ENCODE data around the gene EEF2K. TPM values are rescaled to one million over a fixed set of nuclear protein-coding genes. Genes with fewer than 3 reads are reported as not detected.

Gene EEF2K
- total RNA-seq (2016; rRNA removed; fragmentation: Illumina TruSeq; extraction: Trizol) (14.3 and 23.8 TPM in 2 replicates), polyA plus RNA-seq (2011; rRNA removed) (20.0 and 22.0 TPM in 2 replicates), polyA minus RNA-seq (2011; rRNA and poly(A)+ RNA removed; ENCODE audit: low replicate concordance) (52.0 and 57.8 TPM in 2 replicates), Bru-seq, nascent RNA (percentile 68 among the genes with signal in this experiment), BruChase-seq, experiment 1, labeled RNA remaining after a 6-hour chase (percentile 74 among the genes with signal in this experiment), BruChase-seq, experiment 2, labeled RNA remaining after a 2-hour chase (percentile 73 among the genes with signal in this experiment)
- total RNA-seq (2016; cell fraction: cytosol; rRNA removed; fragmentation: Illumina TruSeq; extraction: Trizol; ENCODE audit: low read depth): 3.2 and 3.4 TPM in 2 replicates
- 12.5 and 22.8 TPM in 2 replicates for total RNA-seq (2016; cell fraction: insoluble cytoplasmic fraction; rRNA removed; fragmentation: Illumina TruSeq; extraction: Trizol)
- 8.3 and 8.6 TPM in 2 replicates for total RNA-seq (2016; cell fraction: membrane; rRNA removed; fragmentation: Illumina TruSeq; extraction: Trizol)
- 20.0 and 25.8 TPM in 2 replicates for total RNA-seq (2016; cell fraction: nucleus; rRNA removed; fragmentation: Illumina TruSeq; extraction: Trizol)
- 7.4 and 8.9 TPM in 2 replicates for polyA plus RNA-seq (2011; cell fraction: cytosol; rRNA removed)
- polyA plus RNA-seq (2011; cell fraction: nucleus; rRNA removed): 47.8 and 56.1 TPM in 2 replicates
- 11.0 and 12.1 TPM in 2 replicates for polyA plus RNA-seq (2012)
- polyA plus RNA-seq (2016; cell fraction: cytosol; fragmentation: Illumina TruSeq; extraction: Trizol; ENCODE audit: low read depth): 1.1 and 1.2 TPM in 2 replicates
- 8.7 and 10.9 TPM in 2 replicates for polyA plus RNA-seq (2016; cell fraction: insoluble cytoplasmic fraction; fragmentation: Illumina TruSeq; extraction: Trizol; ENCODE audit: low read depth)
- polyA plus RNA-seq (2016; cell fraction: membrane; fragmentation: Illumina TruSeq; extraction: Trizol; ENCODE audit: low read depth): 2.6 and 3.0 TPM in 2 replicates
- 33.2 and 35.2 TPM in 2 replicates for polyA plus RNA-seq (2016; cell fraction: nucleus; fragmentation: Illumina TruSeq; extraction: Trizol; ENCODE audit: insufficient read depth, low read depth)
- 14.7 and 15.5 TPM in 2 replicates for polyA minus RNA-seq (2011; cell fraction: cytosol; rRNA and poly(A)+ RNA removed)
- polyA minus RNA-seq (2011; cell fraction: nucleus; rRNA and poly(A)+ RNA removed): 23.9 and 25.6 TPM in 2 replicates
- long read RNA-seq, experiment 1, full-length matches to known transcripts: 2 of 4 reads
- long read RNA-seq, experiment 1, partial matches to known transcripts: 0 of 4 reads
- long read RNA-seq, experiment 1, other reads (novel, unspliced or antisense): 2 of 4 reads
- long read RNA-seq, experiment 2, full-length matches to known transcripts: 5 of 47 reads
- long read RNA-seq, experiment 2, partial matches to known transcripts: 2 of 47 reads
- long read RNA-seq, experiment 2, other reads (novel, unspliced or antisense): 40 of 47 reads

DNA sequence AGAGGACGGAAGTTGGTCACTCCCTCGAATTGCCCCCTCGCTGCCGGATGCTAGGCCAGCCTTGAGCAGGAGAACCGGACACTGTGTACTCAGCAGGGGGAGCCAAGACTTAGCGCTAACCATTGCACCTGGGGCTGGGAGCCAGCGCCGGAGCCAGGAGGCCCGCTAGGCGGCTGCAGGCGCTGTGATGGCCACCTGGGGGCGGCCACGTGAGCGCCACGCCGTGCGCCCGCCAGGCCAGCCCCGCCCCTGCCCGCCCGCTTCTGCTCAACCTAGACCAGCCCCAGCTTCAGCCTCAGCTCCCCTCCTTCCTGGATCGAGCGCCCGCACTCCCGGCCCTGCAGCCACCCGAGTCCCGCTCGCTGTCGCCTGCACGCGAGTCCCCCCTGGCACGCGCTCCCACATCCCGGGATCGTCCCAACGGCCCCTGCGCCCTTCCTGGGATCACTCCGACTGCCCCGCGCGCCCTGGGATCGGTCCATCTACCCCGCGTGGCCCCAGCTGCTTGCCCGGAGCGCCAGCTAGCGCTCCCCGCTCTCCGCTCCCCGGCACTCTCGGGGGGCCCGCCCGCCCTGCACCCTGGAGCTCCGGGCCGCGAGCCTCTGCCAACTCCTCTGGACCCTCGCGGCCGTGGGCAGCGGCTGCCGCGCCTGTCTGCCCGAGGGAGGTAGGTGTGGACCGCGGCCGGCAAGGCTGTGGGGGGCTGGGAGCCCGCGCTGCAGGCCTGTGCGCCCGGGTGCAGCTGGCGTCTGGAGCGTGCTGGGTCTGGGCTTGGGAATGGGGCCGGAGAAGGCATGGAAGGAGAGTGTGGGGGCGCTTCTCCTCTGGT lies at the start of gene EEF2K:
Gene EEF2K, plus strand, starts transcription at position 266 of the 829 bp plus-strand sequence. CDS start 19,452 bp downstream, outside the sequence.
- FAIRE-seq (peak; percentile 78), ATAC-seq (peak; percentile 89), DNase-seq (ENCODE audit: low spot score) (peak; percentile 93)
- Histone ChIP-seq H3K4me2 (ENCODE audit: low read depth, low read length) (peak within 1 kb of the TSS; percentile 96), H3K36me3 (replicated peaks in 1 of 2; ENCODE audit: control insufficient read depth in 1 of 2, insufficient read depth in 2 of 2, low read length in 2 of 2) (peaks cover 0 to 2% of the 10 kb centered on the region in 2 experiments), H3K79me2 (ENCODE audit: insufficient read depth, low read length) (peaks cover 48% of the 10 kb centered on the region), H3K9ac (ENCODE audit: insufficient read depth, low read depth, low read length) (peak within 1 kb of the TSS; percentile 85), H3K27me3 (ENCODE audit: control insufficient read depth in 1 of 2, insufficient read depth in 2 of 2, low read length in 2 of 2) (no peaks in the 10 kb centered on the region; a peak in 1 of 5 replicates), H4K20me1 (ENCODE audit: insufficient read depth, low read length) (0 out of 2 replicates have a peak, but pooled peaks cover 4% of the 10 kb centered on the region), H2AFZ (ENCODE audit: low read length) (peak within 1 kb of the TSS; percentile 55), H3K4me1 (ENCODE audit: insufficient read depth, low read length) (peaks cover 78% of the 10 kb centered on the region), H3K4me3 (replicated peaks in 1 of 3; ENCODE audit: insufficient read depth in 1 of 3, low read depth in 2 of 3, low read length in 3 of 3) (peak within 1 kb of the TSS; percentile 89 to 97 (median 93)), H3K27ac (ENCODE audit: extremely low read length, insufficient read depth, low read length) (peak within 1 kb of the TSS; percentile 71), H3K9me3 (ENCODE audit: low read length) (no peaks in the 10 kb centered on the region)
- CTCF ChIA-PET (ENCODE audit: low intra/inter-chr PET ratio, low total read pairs): interaction anchor here (0.9 to 1.9 kb wide), 2 partner anchors 11 to 91 kb away, joined by 3 to 14 read pairs; partner anchors contain the start of gene POLR3E
- no TSS peak for BruUV-seq (replicated peaks)
- WGBS (ENCODE audit: low lambda C conversion rate): 1% methylated on average over 49 of the region's 74 CpGs
- in situ Hi-C loops (cut with HindIII; ENCODE audit: extremely low pct_ligation_motif_present, low pct_unique_long_range_greater_than_20kb) (no loop called here), intact Hi-C loops (cut with micrococcal nuclease; ENCODE audit: unreplicated experiment) (loop anchor here (1.0 to 5.0 kb wide), 2 partner anchors 81 to 91 kb away; partner anchors contain the start of gene POLR3E)
- POLR2A ChIA-PET: interaction anchor here (0.6 to 5.4 kb wide), 14 partner anchors 9 to 253 kb away, joined by 3 to 78 read pairs (median 4); partner anchors contain the start of genes POLR3E and UQCRC2
- TF ChIP-seq RCOR2 (CRISPR knock-in tag; IDR thresholded peaks at IDR 0.05) (peak; percentile 73; the same call in 1 of the 2 replicates), ZNF34 (CRISPR knock-in tag; IDR thresholded peaks at IDR 0.05; ENCODE audit: borderline replicate concordance) (peak; percentile 97; the same call in 1 of the 2 replicates), SP4 (CRISPR knock-in tag; IDR thresholded peaks at IDR 0.05) (peak; percentile 95), ZNF792 (CRISPR knock-in tag; IDR thresholded peaks at IDR 0.05) (peak; percentile 98), ZNF790 (CRISPR knock-in tag; IDR thresholded peaks at IDR 0.05; ENCODE audit: borderline replicate concordance) (peak; percentile 97; the same call in 1 of the 2 replicates), SSRP1 (CRISPR knock-in tag; IDR thresholded peaks at IDR 0.05) (peak; percentile 69; the same call in 1 of the 2 replicates), MEF2D (CRISPR knock-in tag; IDR thresholded peaks at IDR 0.05) (0 out of 2 replicates have a peak, but pooled peaks have one; percentile 16), ZNF724P (CRISPR knock-in tag; IDR thresholded peaks at IDR 0.05; ENCODE audit: borderline replicate concordance) (peak; percentile 86)
- TF ChIP-seq, protein P1, sequence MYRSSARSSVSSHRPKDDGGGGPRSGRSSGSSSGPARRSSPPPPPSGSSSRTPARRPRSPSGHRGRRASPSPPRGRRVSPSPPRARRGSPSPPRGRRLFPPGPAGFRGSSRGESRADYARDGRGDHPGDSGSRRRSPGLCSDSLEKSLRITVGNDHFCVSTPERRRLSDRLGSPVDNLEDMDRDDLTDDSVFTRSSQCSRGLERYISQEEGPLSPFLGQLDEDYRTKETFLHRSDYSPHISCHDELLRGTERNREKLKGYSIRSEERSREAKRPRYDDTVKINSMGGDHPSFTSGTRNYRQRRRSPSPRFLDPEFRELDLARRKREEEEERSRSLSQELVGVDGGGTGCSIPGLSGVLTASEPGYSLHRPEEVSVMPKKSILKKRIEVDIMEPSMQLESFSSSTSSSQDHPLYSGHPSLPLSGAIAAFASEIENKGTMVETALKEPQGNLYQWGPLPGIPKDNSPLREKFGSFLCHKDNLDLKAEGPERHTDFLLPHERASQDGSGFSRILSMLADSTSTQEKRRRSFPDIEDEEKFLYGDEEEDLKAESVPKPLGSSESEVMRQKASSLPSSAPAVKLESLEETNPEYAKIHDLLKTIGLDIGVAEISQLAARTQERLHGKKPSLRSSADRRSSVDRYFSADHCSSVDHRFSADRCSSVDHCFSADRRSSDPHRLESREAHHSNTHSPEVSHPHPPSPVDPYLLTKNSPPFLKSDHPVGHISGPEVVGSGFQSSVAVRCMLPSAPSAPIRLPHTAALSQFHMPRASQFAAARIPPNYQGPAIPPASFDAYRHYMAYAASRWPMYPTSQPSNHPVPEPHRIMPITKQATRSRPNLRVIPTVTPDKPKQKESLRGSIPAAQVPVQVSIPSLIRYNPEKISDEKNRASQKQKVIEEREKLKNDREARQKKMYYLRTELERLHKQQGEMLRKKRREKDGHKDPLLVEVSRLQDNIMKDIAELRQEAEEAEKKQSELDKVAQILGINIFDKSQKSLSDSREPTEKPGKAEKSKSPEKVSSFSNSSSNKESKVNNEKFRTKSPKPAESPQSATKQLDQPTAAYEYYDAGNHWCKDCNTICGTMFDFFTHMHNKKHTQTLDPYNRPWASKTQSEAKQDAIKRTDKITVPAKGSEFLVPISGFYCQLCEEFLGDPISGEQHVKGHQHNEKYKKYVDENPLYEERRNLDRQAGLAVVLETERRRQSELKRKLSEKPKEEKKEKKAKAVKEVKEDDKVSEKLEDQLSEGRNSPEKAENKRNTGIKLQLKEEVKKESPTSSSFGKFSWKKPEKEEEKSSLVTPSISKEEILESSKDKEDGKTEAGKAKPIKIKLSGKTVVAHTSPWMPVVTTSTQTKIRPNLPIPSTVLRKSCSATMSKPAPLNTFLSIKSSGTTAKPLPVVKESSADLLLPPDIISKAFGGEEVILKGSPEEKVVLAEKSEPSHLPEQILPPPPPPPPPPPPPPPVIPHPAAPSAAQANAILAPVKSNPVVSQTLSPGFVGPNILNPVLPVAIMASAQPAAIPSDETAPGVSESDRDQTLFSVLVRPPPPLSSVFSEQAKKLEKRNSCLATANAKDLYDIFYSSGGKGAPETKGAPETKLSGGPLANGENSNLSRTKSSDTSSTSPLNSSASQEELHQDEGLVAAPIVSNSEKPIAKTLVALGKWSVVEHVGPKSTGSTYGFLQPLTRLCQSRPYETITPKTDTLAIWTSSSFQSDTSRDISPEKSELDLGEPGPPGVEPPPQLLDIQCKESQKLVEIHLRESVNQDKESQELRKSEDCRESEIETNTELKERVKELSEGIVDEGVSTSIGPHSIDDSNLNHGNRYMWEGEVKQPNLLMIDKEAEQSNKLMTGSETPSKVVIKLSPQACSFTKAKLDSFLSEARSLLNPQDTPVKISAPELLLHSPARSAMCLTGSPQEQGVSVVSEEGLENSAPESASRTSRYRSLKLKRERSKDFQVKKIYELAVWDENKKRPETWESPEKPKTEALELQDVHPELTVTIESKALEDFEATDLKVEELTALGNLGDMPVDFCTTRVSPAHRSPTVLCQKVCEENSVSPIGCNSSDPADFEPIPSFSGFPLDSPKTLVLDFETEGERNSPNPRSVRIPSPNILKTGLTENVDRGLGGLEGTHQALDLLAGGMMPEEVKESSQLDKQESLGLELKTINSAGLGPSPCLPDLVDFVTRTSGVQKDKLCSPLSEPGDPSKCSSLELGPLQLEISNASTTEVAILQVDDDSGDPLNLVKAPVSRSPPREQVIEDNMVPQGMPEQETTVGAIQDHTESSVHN (CRISPR knock-in tag; IDR thresholded peaks at IDR 0.05): peak; percentile 80; the same call in 1 of the 2 replicates

Measured in HepG2 (cell line).